ENCODE data around the gene SDR42E1.

DNA sequence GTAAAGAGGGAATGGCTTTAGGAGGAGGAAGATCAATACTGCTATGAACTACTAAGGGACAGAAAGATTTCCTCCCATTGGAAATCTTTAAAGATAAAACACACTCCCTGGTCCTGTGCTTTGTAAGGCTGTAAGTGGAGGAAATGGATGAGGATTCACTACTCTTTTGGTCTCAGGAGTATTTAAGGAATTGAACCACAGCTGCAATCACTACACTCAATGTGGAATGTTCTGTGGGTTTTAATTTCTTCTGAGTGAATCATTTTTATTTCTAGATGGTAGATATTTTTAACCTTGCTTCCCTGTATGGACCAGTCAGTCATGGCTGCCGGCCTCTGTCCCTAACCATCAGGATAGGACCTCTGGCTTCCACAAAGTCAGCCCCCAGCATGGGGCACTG, 65.6 kb downstream of the SDR42E1 start:
- TF ChIP-seq, protein P1, sequence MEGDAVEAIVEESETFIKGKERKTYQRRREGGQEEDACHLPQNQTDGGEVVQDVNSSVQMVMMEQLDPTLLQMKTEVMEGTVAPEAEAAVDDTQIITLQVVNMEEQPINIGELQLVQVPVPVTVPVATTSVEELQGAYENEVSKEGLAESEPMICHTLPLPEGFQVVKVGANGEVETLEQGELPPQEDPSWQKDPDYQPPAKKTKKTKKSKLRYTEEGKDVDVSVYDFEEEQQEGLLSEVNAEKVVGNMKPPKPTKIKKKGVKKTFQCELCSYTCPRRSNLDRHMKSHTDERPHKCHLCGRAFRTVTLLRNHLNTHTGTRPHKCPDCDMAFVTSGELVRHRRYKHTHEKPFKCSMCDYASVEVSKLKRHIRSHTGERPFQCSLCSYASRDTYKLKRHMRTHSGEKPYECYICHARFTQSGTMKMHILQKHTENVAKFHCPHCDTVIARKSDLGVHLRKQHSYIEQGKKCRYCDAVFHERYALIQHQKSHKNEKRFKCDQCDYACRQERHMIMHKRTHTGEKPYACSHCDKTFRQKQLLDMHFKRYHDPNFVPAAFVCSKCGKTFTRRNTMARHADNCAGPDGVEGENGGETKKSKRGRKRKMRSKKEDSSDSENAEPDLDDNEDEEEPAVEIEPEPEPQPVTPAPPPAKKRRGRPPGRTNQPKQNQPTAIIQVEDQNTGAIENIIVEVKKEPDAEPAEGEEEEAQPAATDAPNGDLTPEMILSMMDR (conservative IDR thresholded peaks at IDR 0.05; ENCODE audit: low read depth, low read length): no peak
- TF ChIP-seq RFX5 (IDR thresholded peaks at IDR 0.05; ENCODE audit: low read depth, low read length): no peak
- no peak for TF ChIP-seq MAFK (IDR thresholded peaks at IDR 0.05; ENCODE audit: low read depth, low read length)
- TF ChIP-seq RAD21 (IDR thresholded peaks at IDR 0.05; ENCODE audit: low read length): no peak
- no peak for TF ChIP-seq POLR2A (IDR thresholded peaks at IDR 0.05; ENCODE audit: low read depth, low read length)
- TF ChIP-seq SMC3 (IDR thresholded peaks at IDR 0.05; ENCODE audit: low read depth, low read length): no peak
- no peak for TF ChIP-seq CHD1 (IDR thresholded peaks at IDR 0.05; ENCODE audit: low read depth, low read length)
- TF ChIP-seq BHLHE40 (IDR thresholded peaks at IDR 0.05; ENCODE audit: low read depth, low read length): no peak
- no peak for TF ChIP-seq CEBPB (IDR thresholded peaks at IDR 0.05; ENCODE audit: low read depth, low read length)
- TF ChIP-seq USF2 (IDR thresholded peaks at IDR 0.05; ENCODE audit: low read depth, low read length): no peak
- TF ChIP-seq ELK1 (IDR thresholded peaks at IDR 0.05; ENCODE audit: borderline replicate concordance, low read depth, low read length): no peak
